Stimulated activated naive CD4-positive, alpha-beta T cell treated with Interleukin-2 at 50 U/mL for 16 hours (primary cell): ENCODE results near the gene CHCHD6.

ENCODE experiments used
- DNase-seq: peaks from one replicate; lab custom pipeline; 2025; lab: John Stamatoyannopoulos, UW

Gene CHCHD6

GRCh38 chr3:126743350-126743749 is 39.3 kb downstream of the CHCHD6 start:
- no peak for DNase-seq

DNA sequence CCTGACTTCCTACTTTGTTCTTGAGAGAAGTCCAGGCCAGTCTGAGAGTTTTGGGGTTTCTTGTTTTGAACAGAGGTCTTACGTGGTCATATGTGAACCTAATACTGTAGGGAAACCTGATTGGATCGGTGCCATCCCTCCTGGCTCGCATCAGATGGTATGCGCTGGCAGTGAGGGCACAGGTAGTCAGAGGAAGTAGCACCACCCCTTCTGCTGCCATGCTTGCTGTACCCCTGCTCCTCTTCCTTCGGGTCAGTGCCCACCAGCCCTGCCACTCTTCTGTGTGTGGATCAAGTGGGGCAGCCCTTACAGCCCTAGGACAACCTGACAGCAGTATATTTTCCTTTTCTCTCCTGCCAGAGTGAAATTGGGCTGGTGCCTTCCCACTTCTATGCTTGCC is 39.7 kb downstream of the CHCHD6 start:
- no peak for DNase-seq

DNA sequence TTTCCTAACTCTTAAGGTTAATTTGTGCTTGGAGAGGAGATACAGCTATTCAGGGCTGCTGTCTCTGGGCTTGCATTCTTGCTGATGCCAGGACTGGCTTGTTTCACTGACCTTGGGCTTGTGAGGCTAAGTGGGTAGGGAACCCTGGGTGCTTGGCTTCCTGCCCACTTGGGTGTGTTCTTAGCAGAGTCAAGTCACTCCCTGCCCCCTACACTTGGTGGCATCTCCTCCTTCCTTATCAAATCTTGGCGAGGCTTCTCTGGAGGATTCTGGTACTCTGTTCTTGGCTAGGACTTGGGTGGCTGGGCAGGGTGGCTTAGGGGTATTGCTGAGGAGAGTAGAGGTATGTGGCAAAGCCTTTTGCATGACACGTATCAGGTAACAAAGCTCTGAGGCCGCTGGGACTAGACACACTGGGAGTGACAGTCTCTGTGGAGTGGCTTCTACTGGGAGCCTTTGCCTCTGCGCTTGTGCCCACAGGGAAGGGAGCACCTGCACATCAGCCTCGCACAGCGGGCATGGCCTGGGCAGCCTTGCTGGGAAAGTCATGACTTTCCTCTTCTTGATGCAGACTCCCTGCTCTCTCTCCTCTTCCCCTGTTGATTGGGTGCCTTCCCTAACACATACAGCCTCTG is 41.8 kb downstream of the CHCHD6 start:
- no peak for DNase-seq

DNA sequence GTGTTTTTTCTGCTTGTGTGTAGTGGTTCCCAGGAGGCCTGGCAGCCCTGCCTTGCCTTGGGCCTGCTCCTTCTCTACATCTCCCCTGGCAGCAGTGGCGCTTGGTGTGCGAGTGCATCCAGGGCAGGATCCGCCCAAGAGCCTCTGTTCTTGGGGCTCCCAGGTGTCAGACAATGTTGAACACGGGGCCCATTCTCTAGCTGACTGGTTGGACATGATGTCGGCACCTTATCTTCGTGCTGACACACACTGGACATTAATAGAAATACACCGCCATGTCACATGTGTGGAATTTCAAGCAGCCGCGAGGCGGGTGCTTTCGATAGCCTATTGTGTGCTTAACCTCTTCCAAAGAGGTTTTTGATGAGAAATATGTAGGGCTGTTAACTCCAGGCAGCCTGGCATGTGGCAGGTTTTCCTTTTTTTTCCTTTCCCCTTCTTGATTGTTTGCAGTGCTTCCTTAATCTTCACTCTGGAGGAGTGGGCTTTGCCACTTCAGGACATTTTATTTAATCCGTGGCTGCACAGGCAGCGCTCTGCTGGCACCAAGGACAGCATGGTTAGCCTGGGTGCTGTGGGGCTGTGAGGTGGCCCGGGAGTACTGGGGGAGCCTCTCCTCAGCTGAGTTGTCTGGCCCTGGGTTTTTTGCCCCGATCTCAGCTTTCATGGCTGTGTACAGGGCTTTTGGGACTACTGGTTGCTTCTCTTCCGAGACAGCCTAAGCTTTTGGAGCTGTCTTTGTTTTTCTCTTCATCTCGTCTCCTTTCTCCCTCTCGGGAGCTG is 42.5 kb downstream of the CHCHD6 start:
- no peak for DNase-seq

- DNase-seq, result no peak
Measured at GRCh38 chr3:126747768-126748167, 43.7 kb downstream of the CHCHD6 start.

GRCh38 chr3:126748701-126749546 is 44.9 kb downstream of the CHCHD6 start:
- no peak for DNase-seq

GRCh38 chr3:126749547-126749875 is 45.5 kb downstream of the CHCHD6 start:
- DNase-seq, result no peak

DNA sequence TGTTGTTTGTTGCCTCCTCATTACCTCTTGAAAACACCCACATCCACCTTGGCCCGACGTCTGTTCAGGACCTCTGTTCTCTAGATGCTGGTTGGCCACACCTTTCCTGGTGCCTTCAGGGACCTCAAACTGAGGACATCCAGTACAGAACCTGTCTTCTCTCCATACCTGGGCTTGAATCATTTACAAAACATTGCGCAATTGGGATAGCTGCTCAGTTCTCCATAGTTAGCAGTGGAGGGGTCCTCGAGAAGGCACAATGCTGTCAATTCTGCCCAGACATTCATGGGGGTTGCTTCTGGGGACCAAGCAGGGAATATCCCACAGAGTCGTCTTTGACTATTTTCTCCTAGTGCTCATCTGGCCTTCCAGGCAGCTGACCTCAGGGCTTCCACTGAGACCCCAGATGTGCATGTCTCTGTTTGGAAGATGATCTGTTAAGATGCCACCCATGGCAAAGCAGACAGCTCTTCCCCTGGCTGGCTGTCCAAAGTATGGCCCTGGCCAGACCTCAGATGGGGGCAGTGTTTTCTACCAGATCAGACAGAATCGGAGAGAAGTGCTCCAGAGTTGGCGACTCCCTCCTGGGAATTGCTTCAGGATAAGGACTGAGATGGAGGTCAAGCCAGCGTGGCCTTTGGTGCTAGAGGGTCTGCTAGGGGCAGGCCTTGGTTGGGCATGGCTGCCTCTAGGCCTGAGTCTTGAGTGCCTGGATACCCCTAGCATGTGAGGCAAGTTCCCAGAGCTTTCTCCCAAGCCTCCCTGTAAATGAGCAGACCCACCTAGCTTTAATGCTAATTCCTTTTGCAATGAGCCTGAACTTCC is 46.1 kb downstream of the CHCHD6 start:
- DNase-seq, result no peak

DNA sequence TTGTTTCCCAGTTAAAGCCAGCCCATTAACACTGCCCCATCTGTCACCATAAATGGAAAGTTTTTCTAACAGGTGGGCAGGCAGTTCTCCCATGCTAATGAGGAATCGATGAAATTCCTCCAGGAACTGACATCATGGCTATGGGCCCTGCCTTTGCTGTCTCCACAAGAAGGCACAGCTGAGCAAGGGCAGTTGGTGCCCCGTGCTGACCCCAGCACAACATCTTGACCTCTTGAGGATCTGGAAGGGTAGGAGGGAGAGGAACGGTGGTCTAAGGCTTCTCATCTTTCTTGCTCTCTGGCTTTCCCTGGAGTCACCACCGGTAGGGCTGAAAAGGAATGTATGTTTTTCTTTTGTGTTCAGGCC is 46.7 kb downstream of the CHCHD6 start:
- no peak for DNase-seq

DNA sequence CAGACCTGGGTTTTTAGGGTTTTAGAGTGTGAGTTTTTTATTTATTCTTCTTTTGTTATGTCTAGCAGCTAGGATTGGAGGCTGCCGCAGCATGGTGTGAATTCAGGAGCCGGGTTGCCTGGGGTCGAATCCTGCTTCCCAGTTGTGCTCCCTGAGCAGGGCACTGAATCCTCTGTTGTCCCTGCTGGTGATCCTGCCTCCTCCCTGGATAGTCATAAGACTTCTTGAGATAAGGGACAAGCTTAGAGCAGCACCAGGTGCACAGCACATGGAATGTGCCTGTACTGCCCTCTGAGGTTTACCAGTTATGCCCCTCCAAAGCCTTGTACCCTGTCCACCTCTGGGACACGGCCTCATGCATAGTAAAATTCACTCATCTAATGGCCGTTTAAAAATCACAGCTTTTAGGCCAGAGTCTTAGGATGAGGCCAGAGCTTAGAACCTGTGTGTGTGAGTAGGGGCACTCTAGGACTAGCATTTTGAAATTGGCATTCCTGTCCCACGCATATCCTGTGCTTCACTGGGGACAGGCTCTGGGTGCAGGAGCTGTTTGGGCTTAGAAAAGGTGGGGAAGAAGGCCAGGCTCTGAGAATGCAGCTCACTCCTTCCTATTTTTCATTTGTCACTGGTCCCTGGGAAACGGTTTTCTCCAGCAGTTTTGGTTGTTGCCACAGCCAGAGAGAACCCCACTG is 47.7 kb downstream of the CHCHD6 start:
- DNase-seq, result no peak

GRCh38 chr3:126752303-126753190 is 48.5 kb downstream of the CHCHD6 start:
- peak; percentile 19 for DNase-seq

DNA sequence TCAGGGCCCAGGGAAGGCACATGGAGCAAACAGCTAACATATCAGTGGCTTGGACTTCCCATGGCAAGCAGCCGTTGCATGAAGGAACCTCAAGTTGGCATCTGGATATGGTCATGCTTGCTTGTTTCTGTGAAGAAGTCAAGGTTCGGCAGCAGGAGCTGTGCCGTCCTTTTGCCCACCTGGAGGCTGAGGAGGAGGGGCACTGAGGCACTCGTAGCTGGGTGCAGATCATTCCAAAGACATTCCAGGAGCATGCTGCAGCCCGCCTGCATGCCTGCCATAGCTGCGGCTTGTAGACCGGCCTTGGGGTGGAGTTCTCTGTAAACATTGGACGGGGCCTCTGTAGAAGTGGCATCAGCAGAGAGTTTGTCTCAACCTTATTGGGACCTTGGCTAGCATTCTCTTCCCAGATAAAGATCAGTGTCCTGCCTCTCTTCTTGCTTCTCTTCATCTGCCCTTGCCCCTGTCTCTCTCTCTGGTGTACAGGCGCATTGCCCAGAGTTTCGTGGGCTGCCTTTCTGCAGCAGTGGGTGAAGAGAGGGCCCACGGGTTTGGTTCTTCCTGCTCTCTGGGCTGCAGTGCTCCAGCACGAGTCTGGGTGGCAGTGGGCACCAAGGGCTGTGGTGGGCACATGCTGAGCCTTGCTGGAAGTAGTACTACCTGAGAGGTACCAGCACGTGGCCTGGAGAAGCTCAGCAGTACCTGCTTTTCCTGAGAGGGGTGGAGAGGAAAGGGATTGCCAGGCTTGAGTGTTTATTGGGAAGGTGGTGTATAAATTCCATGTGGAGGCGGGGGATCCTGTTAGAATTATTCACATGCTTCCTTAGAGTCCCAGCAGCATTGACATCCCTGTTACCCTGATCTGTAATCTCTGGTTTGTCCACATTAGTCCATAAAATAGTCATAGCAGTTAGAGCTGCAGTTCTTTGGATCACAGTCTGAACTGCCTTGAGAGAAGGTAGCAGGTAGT is 49.4 kb downstream of the CHCHD6 start:
- DNase-seq, result no peak

DNA sequence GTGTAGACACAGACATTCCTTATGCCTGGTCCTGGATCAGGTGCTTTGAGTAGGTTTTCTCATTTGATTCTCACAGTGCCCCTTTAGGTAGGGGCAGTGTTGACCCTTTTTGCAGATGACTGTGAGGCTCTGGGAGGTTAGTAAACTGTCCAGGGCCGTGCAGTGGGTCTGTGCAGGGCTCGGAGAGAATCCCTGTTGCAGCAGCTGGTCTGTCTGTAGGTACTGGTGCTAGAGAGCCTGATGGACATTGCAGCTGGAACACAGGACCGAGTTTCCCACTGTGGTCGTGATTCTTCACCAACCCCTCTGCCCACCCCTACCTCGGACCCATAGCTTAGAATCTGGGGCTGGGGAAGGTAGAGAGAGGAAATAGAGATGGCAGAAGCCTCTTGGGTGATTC is 51.8 kb downstream of the CHCHD6 start:
- DNase-seq, result no peak

GRCh38 chr3:126758026-126758425 is 54.0 kb downstream of the CHCHD6 start:
- no peak for DNase-seq

DNA sequence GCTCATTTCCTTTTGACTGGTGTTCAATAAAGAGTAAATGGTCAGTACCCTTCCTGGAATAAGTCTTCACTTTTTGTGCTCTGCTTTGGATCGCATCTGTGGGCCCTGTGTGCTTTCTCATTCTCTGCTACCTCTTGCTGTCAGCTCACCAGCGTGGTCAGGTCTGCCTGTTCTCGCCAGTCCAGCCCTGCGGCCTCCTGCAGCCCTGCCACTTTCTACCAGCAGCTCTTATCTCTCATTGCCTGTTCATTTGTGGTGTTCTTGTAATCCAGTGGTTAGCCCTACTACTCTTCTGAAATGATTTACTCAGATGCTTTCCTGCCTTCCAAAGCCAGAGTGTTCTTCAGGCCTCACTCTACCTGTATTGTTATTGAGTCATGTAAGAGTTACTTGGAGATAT is 54.8 kb downstream of the CHCHD6 start:
- no peak for DNase-seq

DNA sequence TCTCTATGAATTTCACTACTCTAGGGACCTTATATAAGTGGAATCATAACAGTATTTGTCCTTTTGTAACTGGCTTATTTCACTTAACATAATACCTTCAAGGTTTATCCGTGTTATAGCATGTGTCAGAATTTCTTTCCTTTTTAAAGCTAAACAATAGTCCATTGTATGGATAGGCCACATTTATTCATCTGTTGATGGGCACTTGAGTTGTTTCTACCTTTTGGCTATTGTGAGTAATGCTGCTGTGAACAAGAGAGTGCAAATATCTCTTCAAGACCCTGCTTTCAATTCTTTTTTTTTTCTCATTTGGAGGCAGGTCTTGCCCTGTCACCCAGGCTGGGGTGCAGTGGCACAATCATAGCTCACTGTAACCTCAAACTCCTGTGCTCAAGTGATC is 56.5 kb downstream of the CHCHD6 start:
- no peak for DNase-seq

DNA sequence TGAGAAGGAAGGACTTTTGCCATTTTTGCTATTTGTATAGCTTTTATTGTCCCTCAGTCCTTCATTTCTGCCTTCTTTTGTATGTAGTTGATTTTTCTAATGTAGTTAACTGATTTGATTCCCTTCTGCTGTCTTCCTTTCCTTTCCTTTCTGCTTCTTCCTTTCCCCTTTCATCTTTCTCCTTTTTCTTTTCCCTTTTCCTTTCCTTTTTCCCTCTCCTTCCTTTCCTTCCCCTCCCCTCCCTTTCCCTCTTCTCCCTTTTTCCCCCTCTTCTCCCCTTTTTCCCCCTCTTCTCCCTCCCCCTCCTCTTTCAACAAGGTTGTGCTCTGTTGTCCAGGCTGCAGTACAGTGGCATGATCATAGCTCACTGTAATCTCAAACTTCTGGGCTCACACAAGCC is 59.0 kb downstream of the CHCHD6 start:
- no peak for DNase-seq

DNA sequence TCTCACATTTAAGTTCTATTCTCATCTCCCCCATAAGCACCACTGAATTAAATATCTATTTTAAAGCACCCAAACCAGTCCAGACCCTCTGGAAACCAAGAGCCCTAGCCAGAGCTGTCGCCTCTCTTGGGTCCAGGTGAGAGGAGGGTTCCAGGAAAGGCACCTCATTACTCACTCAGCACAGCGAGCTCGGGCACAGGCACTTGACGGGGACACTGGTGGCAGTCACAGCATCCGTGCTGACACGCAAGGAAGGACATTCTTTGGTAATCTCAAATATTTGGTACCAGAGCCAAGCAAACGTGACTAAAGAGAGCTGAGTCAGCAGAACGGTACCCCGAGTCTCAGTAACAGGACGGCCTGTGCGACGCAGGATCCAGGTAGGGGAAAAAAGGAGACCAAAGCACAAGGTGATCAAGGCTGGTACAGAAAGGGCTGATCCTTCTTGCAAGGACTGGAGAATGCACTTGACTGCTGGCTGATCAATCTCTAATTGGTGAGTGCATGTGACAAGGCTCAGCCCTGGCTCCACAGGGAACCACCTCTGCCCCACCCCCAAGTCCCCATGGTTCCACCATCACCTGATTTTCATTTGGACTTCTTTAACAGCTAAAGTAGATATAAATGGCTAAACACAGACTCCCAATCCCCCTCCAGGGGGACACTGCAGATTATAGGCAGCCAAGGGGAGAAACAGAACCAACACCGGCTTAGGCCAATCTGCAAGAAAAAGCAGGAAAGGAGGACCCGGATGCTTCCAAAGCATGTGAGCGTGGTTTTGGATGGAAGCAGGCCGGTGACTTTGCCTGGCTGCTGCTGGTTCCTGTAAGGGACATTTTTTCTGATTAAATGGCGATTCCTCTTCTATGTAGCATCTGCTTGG is 61.4 kb downstream of the CHCHD6 start:
- no peak for DNase-seq
